ENCODE measurements around the gene GTF3C2. TPM values are rescaled to one million over a fixed set of nuclear protein-coding genes. Genes with fewer than 3 reads are reported as not detected.

GTF3C2 gene
- total RNA-seq, 4 donors from 2014 or later, result 55.7 to 79.2 (median 63.6) TPM

DNA sequence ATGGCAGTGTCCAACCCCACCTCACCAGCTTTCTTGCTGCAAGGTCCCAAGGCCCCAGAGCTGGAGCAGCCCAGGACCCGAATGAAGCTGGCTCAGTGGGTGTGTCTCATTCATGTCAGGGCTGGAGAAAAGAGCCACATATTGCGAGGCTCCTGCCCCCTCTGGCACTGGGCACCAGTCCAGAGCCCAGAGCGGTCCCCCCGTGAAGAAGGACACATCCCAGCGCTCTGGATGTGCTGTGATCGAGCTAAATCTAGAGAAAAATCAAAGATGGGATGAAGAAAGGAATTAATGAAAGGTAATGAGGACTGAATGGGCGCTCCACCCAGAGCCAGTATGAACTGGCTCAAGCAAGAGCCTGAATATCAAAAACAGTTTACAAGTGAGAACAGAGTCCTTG lies 20.4 kb downstream of the GTF3C2 start:
- Histone ChIP-seq H3K27me3 (no peaks in the 10 kb centered on the region), H3K4me3 (no peak overlapping the region), H3K9me3 (no peaks in the 10 kb centered on the region), H3K36me3 (peaks cover 0 to 76% (median 35%) of the 10 kb centered on the region in 4 donors), H3K27ac (no peak overlapping the region), H3K4me1 (no peaks in the 10 kb centered on the region)
- 95 to 96% methylated on average over 6 to 7 of the region's 7 CpGs for WGBS, 2 donors (ENCODE audit: low coverage in 1 of 2)
- TF ChIP-seq, protein P1, sequence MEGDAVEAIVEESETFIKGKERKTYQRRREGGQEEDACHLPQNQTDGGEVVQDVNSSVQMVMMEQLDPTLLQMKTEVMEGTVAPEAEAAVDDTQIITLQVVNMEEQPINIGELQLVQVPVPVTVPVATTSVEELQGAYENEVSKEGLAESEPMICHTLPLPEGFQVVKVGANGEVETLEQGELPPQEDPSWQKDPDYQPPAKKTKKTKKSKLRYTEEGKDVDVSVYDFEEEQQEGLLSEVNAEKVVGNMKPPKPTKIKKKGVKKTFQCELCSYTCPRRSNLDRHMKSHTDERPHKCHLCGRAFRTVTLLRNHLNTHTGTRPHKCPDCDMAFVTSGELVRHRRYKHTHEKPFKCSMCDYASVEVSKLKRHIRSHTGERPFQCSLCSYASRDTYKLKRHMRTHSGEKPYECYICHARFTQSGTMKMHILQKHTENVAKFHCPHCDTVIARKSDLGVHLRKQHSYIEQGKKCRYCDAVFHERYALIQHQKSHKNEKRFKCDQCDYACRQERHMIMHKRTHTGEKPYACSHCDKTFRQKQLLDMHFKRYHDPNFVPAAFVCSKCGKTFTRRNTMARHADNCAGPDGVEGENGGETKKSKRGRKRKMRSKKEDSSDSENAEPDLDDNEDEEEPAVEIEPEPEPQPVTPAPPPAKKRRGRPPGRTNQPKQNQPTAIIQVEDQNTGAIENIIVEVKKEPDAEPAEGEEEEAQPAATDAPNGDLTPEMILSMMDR (IDR thresholded peaks at IDR 0.05), result no peak
- TF ChIP-seq POLR2A (IDR thresholded peaks at IDR 0.05) (no peak), EP300 (IDR thresholded peaks at IDR 0.05; ENCODE audit: low read depth) (no peak), POLR2AphosphoS5 (IDR thresholded peaks at IDR 0.05) (no peak)
- no peak for DNase-seq
- in situ Hi-C loops (cut with MboI; ENCODE audit: low pct_ligation_motif_present in 1 of 4, low pct_unique_long_range_greater_than_20kb in 1 of 4, low sequenced_read_pairs in 3 of 4) (no loop called here), intact Hi-C loops (cut with DNase I; ENCODE audit: low total_unique reads) (no loop called here)

DNA sequence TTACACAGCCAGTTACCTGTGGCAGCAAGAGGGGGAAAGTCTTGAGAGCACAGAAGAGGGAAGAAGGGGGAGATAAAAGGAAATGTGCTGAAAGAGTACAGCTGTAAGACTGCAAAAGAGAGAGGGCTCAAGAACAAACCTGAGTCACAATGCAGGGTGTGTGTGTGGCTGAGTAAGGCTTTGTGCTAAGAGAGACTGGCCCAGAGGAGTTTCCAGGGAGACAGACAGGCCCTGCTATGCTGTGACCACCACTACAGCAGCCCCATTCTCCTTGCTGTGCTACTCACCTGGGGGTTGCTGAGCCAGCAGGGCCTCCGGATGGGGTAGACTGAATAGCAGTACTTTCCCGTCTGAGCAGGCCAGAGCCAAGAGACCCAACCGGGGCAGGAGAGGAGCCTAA lies 21.3 kb downstream of the GTF3C2 start:
- no peak for DNase-seq
- Histone ChIP-seq H3K27ac (no peak overlapping the region), H3K4me1 (no peaks in the 10 kb centered on the region), H3K4me3 (no peak overlapping the region), H3K27me3 (no peaks in the 10 kb centered on the region), H3K36me3 (peaks cover 0 to 70% (median 32%) of the 10 kb centered on the region in 4 donors), H3K9me3 (no peaks in the 10 kb centered on the region)
- intact Hi-C loops (cut with DNase I; ENCODE audit: low total_unique reads) (no loop called here), in situ Hi-C loops (cut with MboI; ENCODE audit: low pct_ligation_motif_present in 1 of 4, low pct_unique_long_range_greater_than_20kb in 1 of 4, low sequenced_read_pairs in 3 of 4) (no loop called here)
- WGBS, 2 donors (ENCODE audit: low coverage in 1 of 2), result 98% methylated on average over 3 of the region's 3 CpGs; no CpG with 5 or more reads in 1 of the 2 donors
- TF ChIP-seq POLR2AphosphoS5 (IDR thresholded peaks at IDR 0.05) (no peak), POLR2A (IDR thresholded peaks at IDR 0.05) (no peak), EP300 (IDR thresholded peaks at IDR 0.05; ENCODE audit: low read depth) (no peak)
- TF ChIP-seq, protein P1 (IDR thresholded peaks at IDR 0.05), result no peak

DNA sequence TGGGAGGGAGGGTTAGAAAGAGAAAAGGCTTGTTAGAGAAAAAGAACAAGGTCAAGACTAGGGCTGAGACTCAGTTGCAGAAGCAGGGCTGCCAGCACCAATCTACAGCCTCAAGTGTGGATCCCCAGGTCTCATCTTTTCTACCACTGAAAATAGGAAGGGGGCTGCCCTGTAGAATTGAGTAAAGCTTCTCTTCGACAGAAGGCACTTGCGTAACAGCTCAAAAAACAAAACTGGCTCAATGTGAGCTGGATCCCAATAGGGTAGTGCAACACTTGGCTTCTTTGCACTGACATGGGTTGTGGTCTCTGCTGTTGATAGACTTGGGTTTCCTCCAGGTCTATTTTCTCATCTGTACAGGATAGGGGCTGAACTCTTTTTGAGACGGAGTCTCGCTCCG lies 31.8 kb downstream of the GTF3C2 start:
- H3K27me3 ChIP-seq, result no peaks in the 10 kb centered on the region
- H3K36me3 ChIP-seq, result peaks cover 0 to 33% (median 13%) of the 10 kb centered on the region in 4 donors
- in situ Hi-C loops (cut with MboI; ENCODE audit: low pct_ligation_motif_present in 1 of 4, low pct_unique_long_range_greater_than_20kb in 1 of 4, low sequenced_read_pairs in 3 of 4), result no loop called here
- no peak overlapping the region for H3K4me3 ChIP-seq
- intact Hi-C loops (cut with DNase I; ENCODE audit: low total_unique reads), result no loop called here
- H3K4me1 ChIP-seq, result peaks cover 7 to 22% (median 18%) of the 10 kb centered on the region in 4 donors
- DNase-seq, result no peak
- no peak overlapping the region for H3K27ac ChIP-seq
- TF ChIP-seq POLR2A (IDR thresholded peaks at IDR 0.05) (no peak), EP300 (IDR thresholded peaks at IDR 0.05; ENCODE audit: low read depth) (no peak), POLR2AphosphoS5 (IDR thresholded peaks at IDR 0.05) (no peak)
- TF ChIP-seq, protein P1 (IDR thresholded peaks at IDR 0.05), result no peak
- WGBS, 2 donors (ENCODE audit: low coverage in 1 of 2), result 91 to 92% methylated on average over 2 to 5 of the region's 5 CpGs
- no peaks in the 10 kb centered on the region for H3K9me3 ChIP-seq

DNA sequence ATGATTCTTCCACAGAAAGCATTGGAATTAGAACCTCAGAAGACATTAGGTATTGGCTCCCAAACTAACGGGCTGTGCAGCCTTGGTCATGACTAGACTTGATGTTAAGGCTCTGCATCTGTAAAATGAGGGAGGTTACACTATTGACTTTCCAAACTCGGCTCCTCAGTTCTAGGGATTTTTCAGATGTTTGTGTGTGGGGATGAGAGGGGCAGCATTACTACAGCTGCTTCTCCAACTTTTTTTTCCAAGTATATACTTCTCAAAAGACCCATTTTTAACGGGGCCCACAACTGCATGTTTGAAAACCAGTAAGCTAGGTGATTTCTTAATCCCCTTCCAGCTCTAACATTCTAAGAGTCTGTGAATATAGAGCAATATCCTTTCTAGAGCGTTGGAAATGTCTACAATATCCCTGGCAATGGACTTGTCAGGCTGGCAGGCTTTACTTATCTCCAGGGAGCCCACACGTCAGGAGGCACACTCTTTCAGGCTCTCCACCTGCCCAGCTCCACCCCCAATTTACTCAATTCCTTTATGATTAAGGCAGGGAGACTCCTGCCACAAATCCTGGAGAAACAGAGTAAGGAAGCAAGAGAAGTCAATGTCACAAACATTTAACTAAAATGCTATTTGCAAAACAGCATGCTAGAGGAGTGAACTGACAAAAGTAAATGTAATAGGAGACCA lies 32.8 kb downstream of the GTF3C2 start:
- 13 to 16% methylated on average over 4 to 5 of the region's 5 CpGs for WGBS, 2 donors (ENCODE audit: low coverage in 1 of 2)
- in situ Hi-C loops (cut with MboI; ENCODE audit: low pct_ligation_motif_present in 1 of 4, low pct_unique_long_range_greater_than_20kb in 1 of 4, low sequenced_read_pairs in 3 of 4), result no loop called here
- no peaks in the 10 kb centered on the region for H3K9me3 ChIP-seq
- intact Hi-C loops (cut with DNase I; ENCODE audit: low total_unique reads), result no loop called here
- H3K4me1 ChIP-seq, result peaks cover 7 to 22% (median 18%) of the 10 kb centered on the region in 4 donors
- peaks cover 0 to 23% (median 9%) of the 10 kb centered on the region in 4 donors for H3K36me3 ChIP-seq
- H3K27ac ChIP-seq, result peak overlapping the region; percentile 90 to 94 (median 92)
- no peak for DNase-seq
- H3K4me3 ChIP-seq, result peak overlapping the region; percentile 71 to 76 (median 73)
- H3K27me3 ChIP-seq, result no peaks in the 10 kb centered on the region
- TF ChIP-seq POLR2A (IDR thresholded peaks at IDR 0.05) (no peak), EP300 (IDR thresholded peaks at IDR 0.05; ENCODE audit: low read depth) (no peak)
- TF ChIP-seq, protein P1 (IDR thresholded peaks at IDR 0.05), result no peak

Data from transverse colon (tissue), 4 donors.